ENCODE data around the gene GRAPL. TPM values are rescaled to one million over a fixed set of nuclear protein-coding genes. Genes with fewer than 3 reads are reported as not detected.

The GRAPL gene
- total and polyA plus RNA-seq, 2 donors (not counting 1 experiment from before 2014, with no cell fraction given), result 84.5 to 181 TPM

Other genes starting within 250 kb of the GRAPL start
- not detected in 2 replicates for gene SLC5A10, start 175.4 kb upstream of the GRAPL start, total RNA-seq
- 0.03 TPM in 1 of 2 replicates, not detected in the other for gene SLC5A10, start 175.4 kb upstream of the GRAPL start, polyA plus RNA-seq
- gene FAM83G, start 122.8 kb upstream of the GRAPL start, total RNA-seq, result 14.3 and 14.6 TPM in 2 replicates
- gene FAM83G, start 122.8 kb upstream of the GRAPL start, polyA plus RNA-seq, result 4.2 and 4.7 TPM in 2 replicates
- gene GRAP, start 80.6 kb upstream of the GRAPL start, total RNA-seq, result 59.8 and 73.8 TPM in 2 replicates
- 78.7 and 93.2 TPM in 2 replicates for gene GRAP, start 80.6 kb upstream of the GRAPL start, polyA plus RNA-seq
- 23.9 and 35.6 TPM in 2 replicates for gene EPN2, start 109.8 kb downstream of the GRAPL start, total RNA-seq
- gene EPN2, start 109.8 kb downstream of the GRAPL start, polyA plus RNA-seq, result 11.4 and 15.7 TPM in 2 replicates
- 6.9 and 7.4 TPM in 2 replicates for gene B9D1, start 235.1 kb downstream of the GRAPL start, total RNA-seq
- gene B9D1, start 235.1 kb downstream of the GRAPL start, polyA plus RNA-seq, result 2.5 and 3.3 TPM in 2 replicates